Activated CD4-positive, alpha-beta T cell treated with anti-CD3 and anti-CD28 coated beads, Interleukin-2, amount 50 U/mL, for 4 hours (primary cell): ENCODE results near the gene NPHS1.
"Not testable (repeated sequence)": the region's sequence is repeated elsewhere in the genome, so short reads cannot be mapped to it uniquely, and the experiment has no call there.

Source experiments
- DNase-seq, 2 experiments: peaks; one replicate each; pipeline ENCODE4 v3.0.0-alpha.2; 2020

The NPHS1 gene

DNA sequence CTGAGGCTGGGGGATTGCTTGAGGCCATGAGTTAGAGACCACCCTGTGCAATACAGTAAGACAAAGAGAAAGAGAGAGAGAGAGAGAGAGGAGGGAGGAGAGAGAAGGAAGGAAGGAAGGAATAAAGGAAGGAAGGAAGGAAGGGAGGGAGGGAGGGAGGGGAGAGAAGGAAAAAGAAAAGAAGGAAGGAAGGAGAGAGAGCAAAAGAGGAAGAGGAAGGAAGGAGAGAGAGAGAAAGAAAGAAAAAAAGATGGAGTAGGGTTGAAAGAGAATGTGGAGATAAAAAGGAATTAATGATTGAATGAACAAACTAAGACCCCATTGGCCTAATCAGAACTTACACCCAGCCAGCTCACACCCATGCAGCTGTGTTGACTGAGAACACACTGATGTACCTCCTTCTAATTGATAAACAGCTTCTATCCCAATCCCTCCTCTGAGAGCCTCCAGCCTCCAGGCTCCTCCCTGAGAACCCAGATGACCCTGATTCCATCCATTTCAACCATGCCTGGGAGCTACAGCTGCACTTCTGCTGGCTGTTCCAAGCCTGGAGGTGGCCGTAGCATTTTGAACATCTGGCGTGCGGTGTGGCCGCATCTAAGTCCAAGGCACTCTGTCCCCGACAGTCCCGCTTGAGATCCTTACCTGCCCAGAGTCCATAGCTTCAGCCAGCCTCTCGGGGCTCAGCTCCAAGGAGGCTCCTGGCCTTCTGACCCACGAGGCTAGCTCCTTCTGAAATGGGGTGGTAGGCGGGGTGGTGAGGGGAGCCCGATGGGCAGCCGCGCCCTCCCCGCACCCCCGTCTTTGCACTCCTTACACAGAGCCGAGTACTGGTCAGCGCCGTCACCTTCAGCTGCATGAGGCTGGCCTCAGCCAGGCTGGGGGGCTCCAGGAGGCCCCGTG lies 40.7 kb downstream of the NPHS1 start:
- no peak for DNase-seq

GRCh38 chr19:35807633-35808032 lies 44.7 kb downstream of the NPHS1 start:
- no peak for DNase-seq

- DNase-seq = no peak
Measured at GRCh38 chr19:35806597-35806996, 45.7 kb downstream of the NPHS1 start.

GRCh38 chr19:35805526-35806102 lies 46.7 kb downstream of the NPHS1 start:
- no peak for DNase-seq

- DNase-seq = no peak
Measured at GRCh38 chr19:35801828-35802227, 50.5 kb downstream of the NPHS1 start.

- DNase-seq = no peak
Measured at GRCh38 chr19:35797663-35798062, 54.6 kb downstream of the NPHS1 start.

DNA sequence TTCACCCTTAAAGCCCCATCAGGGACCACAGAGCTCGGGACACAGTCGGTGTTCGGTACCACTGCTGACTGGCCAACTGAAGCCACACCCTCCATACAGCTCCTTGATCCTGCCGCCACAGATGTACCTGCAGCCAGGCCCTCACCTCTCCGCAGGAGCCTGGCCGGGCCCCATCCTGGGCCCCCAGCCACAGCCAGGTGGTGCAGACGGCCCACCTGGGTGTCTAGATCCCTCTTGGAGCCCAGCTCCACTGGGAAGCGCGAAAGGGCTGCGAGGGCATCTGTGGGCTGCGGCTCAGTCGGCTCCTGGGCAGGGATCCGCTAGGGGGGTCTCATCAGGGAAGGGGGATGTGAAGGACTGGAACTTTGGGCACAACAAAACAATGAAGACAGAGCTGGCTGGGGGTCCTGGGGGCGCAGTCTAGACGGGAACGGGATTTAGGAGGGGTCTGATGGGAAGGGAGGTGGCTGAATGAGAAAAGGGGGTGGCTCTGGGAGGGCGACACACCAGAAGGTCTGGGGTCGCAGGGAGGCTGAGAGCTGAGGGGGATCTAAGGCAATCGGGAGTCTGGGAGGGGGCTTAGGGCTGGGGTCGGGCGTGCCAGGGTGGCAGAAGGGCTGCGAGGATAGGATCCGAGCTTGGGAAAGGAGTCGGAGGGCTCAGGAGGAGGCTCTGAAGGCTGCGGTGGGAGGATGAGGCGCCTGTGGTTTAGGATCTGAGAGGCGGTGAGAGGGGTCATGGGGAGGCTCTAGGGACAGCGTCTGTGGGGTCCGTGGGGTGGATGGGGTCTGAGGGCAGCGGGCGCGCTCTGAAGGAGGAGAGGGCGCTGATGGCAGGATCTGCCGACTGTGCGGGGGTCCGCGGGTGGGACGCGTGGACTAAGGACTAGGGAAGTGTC lies 55.4 kb downstream of the NPHS1 start:
- no peak for DNase-seq

GRCh38 chr19:35795564-35795963 lies 56.7 kb downstream of the NPHS1 start:
- DNase-seq = not testable (repeated sequence)

DNA sequence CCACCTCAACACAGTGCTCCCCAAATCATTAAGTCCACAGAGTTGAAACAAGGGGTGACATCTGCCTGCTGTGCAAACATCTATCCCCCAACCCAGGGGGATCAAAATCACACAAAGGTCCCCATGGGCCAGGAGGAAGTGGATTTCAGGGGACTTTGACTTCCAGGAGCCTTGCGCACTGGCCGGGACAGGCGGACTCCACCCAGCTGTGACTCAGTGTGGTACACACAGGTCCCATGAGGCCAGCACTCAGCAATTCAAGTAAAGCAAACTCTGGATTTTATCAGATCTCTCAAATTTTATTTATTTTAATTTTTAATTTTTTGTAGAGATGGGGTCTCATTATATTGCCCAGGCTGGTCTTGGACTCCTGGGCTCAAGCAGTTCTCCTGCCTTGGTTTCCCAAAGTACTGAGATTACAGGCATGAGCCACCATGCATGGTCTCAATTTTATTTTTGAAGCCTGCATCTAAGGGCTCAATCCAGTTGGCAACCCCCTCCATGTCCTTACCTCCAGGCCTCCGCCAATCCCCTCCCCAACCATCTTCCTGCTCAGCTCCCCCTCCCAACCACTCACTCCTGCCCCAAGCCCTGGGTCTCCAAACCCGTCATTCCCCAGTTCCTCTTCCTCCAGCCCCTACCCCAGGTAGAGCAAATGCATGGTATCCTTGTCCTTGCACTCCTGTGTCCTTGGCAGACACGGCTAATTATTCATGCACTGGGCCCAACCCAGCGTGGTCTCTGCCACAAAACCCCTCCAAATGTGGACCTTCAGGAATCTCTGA lies 58.7 kb downstream of the NPHS1 start:
- DNase-seq = no peak

DNA sequence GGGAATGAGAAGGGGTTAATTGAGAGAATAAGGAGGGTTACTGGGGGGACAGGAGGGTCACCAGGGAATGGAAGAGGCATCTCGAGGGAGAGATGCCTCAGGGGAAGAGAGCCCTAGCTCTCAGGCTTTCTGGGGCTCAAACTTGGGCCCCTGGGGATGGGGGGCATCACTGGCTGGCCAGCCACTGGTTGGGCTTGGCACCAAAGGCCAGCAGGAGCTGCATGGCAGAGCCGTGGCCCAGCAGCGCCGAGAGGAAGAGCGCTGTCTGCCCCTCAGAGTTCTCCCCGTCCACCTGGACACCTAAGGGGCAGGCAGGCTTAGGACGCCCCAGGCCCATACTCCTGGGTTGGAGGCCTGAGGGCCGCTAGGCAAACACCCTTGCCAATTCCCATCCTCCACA lies 59.4 kb downstream of the NPHS1 start:
- no peak for DNase-seq

GRCh38 chr19:35792312-35792711 lies 60.0 kb downstream of the NPHS1 start:
- DNase-seq = no peak

- no peak for DNase-seq
Measured at GRCh38 chr19:35791814-35792279, 60.5 kb downstream of the NPHS1 start.

- no peak for DNase-seq
Measured at GRCh38 chr19:35790981-35791813, 61.1 kb downstream of the NPHS1 start.

DNA sequence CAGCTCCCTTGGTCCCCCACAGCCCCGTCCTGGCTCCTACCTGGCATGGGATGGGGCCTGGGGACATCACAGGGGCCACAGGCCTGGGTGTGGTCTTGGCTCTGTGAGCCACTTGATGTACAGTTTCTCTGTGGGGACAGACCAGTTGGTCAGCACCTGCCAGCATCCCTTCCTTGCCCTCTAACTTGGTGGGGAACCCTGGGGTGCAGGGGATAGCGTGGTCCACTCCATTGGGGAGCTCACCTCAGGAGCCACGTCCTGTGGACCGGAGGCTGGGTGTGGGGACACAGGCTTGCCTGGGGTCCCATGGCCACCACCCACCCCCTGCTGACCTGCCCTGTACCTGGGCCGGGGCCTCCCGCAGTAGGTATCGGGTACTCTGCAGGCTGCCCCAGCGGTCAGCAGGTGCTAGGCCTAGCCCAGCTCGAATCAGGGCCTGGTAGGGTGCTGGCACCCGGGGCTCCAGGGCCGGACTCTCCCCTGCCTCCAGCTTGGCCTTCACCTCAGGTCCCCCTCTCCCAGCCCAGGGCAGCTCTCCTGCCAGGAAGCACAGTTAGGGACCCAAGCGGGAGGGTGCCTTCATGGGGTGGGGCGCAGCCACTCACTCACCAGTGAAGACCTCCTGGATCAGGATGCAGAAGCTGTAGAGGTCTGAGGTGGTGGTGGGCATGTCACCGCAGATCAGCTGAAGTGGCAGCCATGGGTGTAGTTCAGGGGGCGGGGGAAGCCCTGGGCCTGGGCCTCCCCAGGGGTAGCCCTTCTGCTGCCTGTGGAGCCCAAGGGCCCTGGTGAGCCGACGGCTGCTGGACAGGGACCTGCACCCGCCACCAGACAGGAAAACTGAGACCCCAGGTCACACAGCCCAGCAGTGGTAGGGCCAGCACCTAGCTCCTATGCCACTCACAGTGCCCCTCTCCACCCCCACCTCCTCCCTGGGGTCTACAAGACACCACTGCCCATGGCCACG lies 62.0 kb downstream of the NPHS1 start:
- no peak for DNase-seq

DNA sequence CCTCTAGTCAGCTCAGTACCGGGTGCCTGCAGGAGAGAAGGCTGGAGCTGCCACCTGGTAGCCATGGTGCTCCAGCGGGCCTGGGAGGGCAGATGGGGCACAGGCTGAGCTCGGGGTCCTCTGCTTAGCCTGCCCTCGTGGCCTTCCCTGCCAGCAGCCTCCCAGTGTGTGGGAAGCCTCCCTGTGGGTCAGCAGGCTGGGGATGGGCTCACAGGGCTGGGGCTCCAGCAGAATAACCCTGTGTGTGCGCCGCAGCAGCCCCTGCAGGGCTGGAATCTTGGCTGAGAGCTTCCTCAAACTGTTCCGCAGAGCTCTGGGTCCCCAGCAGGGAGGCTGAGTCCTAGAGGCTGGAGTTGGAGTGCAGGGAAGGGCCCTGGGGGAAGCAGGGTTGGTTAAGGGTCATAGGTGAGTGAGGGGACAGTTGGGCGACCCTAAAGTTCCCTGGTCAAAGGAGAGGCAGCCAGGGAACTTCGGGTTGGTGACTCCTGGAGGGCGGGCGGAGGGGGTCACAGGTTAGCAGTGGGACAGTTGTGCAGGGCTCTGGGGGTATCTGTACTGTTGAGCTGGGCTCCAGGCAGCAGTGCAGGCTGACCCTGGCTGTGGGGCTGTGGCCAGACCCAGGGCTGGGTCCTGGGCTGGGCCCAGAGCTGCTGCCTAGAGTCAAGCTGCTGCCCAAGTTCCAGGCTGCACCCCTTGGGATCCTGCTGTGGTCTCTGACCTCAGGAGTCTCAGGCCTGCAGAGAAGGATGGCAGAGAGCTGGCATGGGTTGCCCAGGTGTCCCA lies 62.9 kb downstream of the NPHS1 start:
- DNase-seq = no peak

DNA sequence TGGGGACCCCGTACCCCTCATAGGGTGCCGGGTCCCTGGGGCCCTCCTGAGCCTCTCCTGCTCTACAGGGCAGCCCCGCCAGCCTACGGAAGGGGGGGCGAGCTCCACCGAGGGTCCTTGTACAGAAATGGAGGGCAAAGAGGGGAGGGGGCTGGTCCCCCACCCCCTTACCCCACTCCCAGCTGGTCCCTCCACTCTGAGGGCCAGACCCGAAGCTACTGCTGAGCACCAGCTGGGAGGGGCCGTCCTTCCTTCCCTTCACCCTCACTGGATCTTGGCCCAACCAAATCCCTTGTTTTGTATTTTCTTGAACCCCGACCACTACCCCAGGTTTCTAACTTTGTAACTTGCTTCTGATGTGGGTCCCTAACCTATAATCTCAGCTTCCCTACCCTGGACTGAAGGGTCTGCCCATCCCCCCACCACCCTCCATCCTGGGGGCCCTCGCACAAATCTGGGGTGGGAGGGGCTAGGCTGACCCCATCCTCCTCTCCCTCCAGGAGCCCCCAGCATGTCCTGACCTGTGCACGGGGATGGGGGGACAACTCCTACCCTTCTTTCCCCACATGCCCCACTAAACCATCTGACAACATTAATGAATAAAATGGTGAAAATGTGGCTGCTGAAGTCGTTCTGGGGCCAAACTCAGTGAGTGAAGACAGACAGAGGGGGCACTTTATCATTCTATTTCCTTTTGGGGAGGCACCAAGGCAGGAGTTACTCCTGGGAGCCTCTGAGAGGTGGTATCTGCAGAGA lies 63.9 kb downstream of the NPHS1 start:
- no peak for DNase-seq

DNA sequence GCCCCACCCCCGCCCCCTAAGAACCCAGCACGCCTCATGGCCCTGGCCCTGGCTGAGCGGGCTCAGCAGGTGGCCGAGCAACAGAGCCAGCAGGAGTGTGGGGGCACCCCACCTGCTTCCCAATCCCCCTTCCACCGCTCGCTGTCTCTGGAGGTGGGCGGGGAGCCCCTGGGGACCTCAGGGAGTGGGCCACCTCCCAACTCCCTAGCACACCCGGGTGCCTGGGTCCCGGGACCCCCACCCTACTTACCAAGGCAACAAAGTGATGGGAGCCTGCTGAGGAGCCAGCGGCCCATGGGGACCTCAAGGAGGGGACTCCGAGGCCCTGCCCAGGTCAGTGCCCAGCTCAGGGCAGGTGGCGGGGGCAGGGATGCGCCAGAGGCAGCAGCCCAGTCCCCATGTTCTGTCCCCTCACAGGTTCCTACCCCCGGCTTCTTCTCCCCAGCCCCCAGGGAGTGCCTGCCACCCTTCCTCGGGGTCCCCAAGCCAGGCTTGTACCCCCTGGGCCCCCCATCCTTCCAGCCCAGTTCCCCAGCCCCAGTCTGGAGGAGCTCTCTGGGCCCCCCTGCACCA lies 65.0 kb downstream of the NPHS1 start:
- DNase-seq = no peak
